ENCODE measurements around the gene POLD4.

GRCh38 chr11:67353317-67354074 is at the start of gene POLD4:
- TF ChIP-seq SP1 (IDR thresholded peaks at IDR 0.05) (peak; percentile 93), TAF1 (conservative IDR thresholded peaks at IDR 0.05) (peak; percentile 57)
- TF ChIP-seq, protein P1, sequence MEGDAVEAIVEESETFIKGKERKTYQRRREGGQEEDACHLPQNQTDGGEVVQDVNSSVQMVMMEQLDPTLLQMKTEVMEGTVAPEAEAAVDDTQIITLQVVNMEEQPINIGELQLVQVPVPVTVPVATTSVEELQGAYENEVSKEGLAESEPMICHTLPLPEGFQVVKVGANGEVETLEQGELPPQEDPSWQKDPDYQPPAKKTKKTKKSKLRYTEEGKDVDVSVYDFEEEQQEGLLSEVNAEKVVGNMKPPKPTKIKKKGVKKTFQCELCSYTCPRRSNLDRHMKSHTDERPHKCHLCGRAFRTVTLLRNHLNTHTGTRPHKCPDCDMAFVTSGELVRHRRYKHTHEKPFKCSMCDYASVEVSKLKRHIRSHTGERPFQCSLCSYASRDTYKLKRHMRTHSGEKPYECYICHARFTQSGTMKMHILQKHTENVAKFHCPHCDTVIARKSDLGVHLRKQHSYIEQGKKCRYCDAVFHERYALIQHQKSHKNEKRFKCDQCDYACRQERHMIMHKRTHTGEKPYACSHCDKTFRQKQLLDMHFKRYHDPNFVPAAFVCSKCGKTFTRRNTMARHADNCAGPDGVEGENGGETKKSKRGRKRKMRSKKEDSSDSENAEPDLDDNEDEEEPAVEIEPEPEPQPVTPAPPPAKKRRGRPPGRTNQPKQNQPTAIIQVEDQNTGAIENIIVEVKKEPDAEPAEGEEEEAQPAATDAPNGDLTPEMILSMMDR (IDR thresholded peaks at IDR 0.05; ENCODE audit: low read depth, low read length, missing input control), result no peak
